Parathyroid adenoma (tissue), 2 donors: Measurements from ENCODE around the gene ELAC1.
"Not testable (repeated sequence)": the region's sequence is repeated elsewhere in the genome, so short reads cannot be mapped to it uniquely, and the experiment has no call there.

Source experiments
- H2AFZ ChIP-seq: fragments of 300-600 bp; sonication (generic); one replicate; pipeline ENCODE4 v1.7.0; 2017; ENCODE audit warnings: antibody characterized with exemption, mild to moderate bottlenecking
- H3K27ac ChIP-seq: fragments of 300-600 bp; sonication (generic); one replicate; pipeline ENCODE4 v1.7.0; 2017
- H3K27me3 ChIP-seq: fragments of 300-600 bp; sonication (generic); one replicate; pipeline ENCODE4 v1.7.0; 2017; ENCODE audit warnings: low read length; ENCODE audit not compliant: control insufficient read depth, insufficient read depth
- H3K36me3 ChIP-seq: fragments of 300-600 bp; sonication (generic); one replicate; pipeline ENCODE4 v1.7.0; 2017; ENCODE audit warnings: low read length; ENCODE audit not compliant: control insufficient read depth, insufficient read depth
- H3K4me1 ChIP-seq: fragments of 300-600 bp; sonication (generic); one replicate; pipeline ENCODE4 v1.7.0; 2017; ENCODE audit warnings: control low read depth
- H3K4me2 ChIP-seq: fragments of 300-600 bp; sonication (generic); one replicate; pipeline ENCODE4 v1.7.0; 2017; ENCODE audit warnings: low read length
- H3K4me3 ChIP-seq: fragments of 300-600 bp; sonication (generic); one replicate; pipeline ENCODE4 v1.7.0; 2017; ENCODE audit warnings: low read depth, low read length
- H3K79me2 ChIP-seq: fragments of 300-600 bp; sonication (generic); one replicate; pipeline ENCODE4 v1.7.0; 2017; ENCODE audit warnings: control low read depth
- H3K9ac ChIP-seq: fragments of 300-600 bp; sonication (generic); one replicate; pipeline ENCODE4 v1.7.0; 2017; ENCODE audit warnings: mild to moderate bottlenecking
- H3K9me3 ChIP-seq: fragments of 300-600 bp; sonication (generic); one replicate; pipeline ENCODE4 v1.7.0; 2017; ENCODE audit warnings: low read length; ENCODE audit not compliant: control insufficient read depth
- TF ChIP-seq, protein P1 (sequence below): fragments of 300-600 bp; sonication (generic); IDR thresholded peaks from one replicate; pipeline ENCODE4 v1.7.0; 2017; ENCODE audit warnings: antibody characterized with exemption, mild to moderate bottlenecking
- donor health status: primary hyperparathyroidism.

The ELAC1 gene

DNA sequence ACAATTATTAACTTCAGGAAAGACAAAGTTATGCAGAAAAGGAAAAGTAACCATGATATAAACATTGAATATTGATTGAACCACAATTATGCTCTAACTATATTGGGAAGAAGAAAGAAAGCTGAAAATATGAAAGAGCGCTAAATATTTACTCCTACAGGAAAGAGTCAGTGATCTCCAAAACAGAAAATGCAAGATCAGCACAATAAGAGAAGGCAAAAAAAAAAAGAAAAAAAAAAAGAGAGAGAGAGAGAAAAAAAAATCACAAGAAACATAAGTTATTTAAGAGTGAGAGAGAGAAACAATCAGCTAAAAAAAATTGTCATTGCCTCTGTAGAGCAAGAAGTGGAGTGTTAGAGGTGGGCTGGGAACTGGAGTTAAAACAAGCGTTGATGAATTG, 28.9 kb upstream of the ELAC1 start:
- H3K4me2 ChIP-seq, result no peak overlapping the region
- H3K36me3 ChIP-seq, result no peaks in the 10 kb centered on the region
- no peak overlapping the region for H3K9ac ChIP-seq
- no peaks in the 10 kb centered on the region for H3K4me1 ChIP-seq
- H3K4me3 ChIP-seq, result no peak overlapping the region
- no peaks in the 10 kb centered on the region for H3K79me2 ChIP-seq
- H3K9me3 ChIP-seq, result no peaks in the 10 kb centered on the region
- H3K27ac ChIP-seq, result no peak overlapping the region
- H2AFZ ChIP-seq, result no peak overlapping the region
- TF ChIP-seq, protein P1, sequence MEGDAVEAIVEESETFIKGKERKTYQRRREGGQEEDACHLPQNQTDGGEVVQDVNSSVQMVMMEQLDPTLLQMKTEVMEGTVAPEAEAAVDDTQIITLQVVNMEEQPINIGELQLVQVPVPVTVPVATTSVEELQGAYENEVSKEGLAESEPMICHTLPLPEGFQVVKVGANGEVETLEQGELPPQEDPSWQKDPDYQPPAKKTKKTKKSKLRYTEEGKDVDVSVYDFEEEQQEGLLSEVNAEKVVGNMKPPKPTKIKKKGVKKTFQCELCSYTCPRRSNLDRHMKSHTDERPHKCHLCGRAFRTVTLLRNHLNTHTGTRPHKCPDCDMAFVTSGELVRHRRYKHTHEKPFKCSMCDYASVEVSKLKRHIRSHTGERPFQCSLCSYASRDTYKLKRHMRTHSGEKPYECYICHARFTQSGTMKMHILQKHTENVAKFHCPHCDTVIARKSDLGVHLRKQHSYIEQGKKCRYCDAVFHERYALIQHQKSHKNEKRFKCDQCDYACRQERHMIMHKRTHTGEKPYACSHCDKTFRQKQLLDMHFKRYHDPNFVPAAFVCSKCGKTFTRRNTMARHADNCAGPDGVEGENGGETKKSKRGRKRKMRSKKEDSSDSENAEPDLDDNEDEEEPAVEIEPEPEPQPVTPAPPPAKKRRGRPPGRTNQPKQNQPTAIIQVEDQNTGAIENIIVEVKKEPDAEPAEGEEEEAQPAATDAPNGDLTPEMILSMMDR, result no peak
- H3K27me3 ChIP-seq, result no peaks in the 10 kb centered on the region

DNA sequence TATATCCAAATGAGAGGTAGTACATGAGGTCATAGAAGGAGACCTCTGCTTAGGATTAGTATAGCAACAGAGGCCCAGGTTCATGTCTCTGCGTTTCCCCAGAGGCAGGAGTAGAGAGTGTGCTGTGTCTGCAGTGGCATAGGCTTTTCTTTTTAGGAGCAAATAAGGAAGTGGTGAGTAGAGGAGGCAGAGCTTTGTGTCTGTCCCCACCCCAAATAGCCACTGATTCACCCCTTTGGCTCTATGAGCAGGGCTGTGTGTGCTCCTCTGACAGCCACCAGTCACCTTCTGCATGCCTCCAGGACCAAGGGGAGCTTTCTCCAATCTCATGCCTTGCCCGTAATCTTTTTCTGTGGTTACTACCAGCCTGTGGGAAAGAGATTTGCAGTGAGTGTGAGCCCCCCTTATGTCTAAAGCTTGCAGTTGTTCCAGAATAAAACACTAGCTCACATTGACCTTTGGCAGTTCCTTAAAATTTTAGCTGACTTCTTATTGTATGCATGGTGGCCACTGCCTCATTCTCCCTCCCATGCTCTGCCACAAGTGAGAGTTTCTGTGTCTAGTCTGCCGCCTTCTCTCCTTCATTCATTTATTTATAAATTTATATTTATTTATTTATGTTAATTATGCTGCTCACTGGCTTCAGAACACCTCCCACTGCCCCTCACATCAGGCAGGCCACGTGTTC, 23.5 kb upstream of the ELAC1 start:
- no peaks in the 10 kb centered on the region for H3K36me3 ChIP-seq
- H3K27me3 ChIP-seq, result no peaks in the 10 kb centered on the region
- H3K9me3 ChIP-seq, result no peaks in the 10 kb centered on the region
- no peak overlapping the region for H2AFZ ChIP-seq
- no peaks in the 10 kb centered on the region for H3K79me2 ChIP-seq
- no peak overlapping the region for H3K27ac ChIP-seq
- no peak overlapping the region for H3K9ac ChIP-seq
- H3K4me2 ChIP-seq, result no peak overlapping the region
- no peak overlapping the region for H3K4me3 ChIP-seq
- TF ChIP-seq, protein P1, result no peak
- no peaks in the 10 kb centered on the region for H3K4me1 ChIP-seq

DNA sequence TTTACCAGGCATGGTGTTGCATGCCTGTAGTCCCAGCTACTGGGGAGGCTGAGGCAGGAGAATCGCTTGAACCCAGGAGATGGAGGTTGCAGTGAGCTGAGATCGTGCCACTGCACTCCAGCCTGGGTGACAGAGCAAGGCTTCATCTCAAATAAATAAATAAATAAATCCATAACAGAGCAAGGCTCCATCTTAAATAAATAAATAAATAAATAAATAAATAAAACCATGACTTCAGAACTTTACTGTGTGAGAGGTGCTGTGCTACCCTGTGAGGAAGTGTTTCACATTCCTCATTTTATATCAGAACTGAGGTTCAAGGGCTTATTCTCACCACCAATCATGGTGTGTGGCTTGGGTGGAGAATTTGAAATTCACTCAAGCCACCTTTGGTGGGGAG, 21.9 kb upstream of the ELAC1 start:
- H3K4me3 ChIP-seq, H3K27ac ChIP-seq, H3K9ac ChIP-seq, H3K9me3 ChIP-seq, H3K4me1 ChIP-seq, H3K27me3 ChIP-seq, H3K36me3 ChIP-seq, H2AFZ ChIP-seq, H3K79me2 ChIP-seq, H3K4me2 ChIP-seq: not testable (repeated sequence)

DNA sequence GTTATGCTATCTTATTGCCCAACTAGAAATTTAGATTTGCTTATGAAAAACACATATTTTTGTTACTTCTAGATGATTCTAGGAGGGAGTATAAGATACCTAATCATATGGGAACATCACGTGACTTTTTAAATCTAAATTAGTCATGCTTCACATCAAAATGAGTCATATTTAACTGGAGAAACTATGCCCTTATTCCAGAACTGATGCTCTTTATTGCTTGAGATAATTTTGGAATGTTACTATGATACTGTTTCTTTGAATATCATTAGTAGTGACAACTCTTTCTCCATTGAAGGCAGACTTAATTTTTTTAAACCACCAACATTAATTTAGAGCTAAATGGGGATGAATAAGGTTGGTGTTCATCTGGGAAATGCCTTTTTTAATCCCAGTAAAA, 19.9 kb upstream of the ELAC1 start:
- no peak overlapping the region for H3K9ac ChIP-seq
- H3K79me2 ChIP-seq, result no peaks in the 10 kb centered on the region
- no peak overlapping the region for H2AFZ ChIP-seq
- TF ChIP-seq, protein P1, result no peak
- no peak overlapping the region for H3K27ac ChIP-seq
- no peaks in the 10 kb centered on the region for H3K36me3 ChIP-seq
- H3K27me3 ChIP-seq, result no peaks in the 10 kb centered on the region
- H3K4me3 ChIP-seq, result no peak overlapping the region
- H3K9me3 ChIP-seq, result no peaks in the 10 kb centered on the region
- no peaks in the 10 kb centered on the region for H3K4me1 ChIP-seq
- H3K4me2 ChIP-seq, result no peak overlapping the region

DNA sequence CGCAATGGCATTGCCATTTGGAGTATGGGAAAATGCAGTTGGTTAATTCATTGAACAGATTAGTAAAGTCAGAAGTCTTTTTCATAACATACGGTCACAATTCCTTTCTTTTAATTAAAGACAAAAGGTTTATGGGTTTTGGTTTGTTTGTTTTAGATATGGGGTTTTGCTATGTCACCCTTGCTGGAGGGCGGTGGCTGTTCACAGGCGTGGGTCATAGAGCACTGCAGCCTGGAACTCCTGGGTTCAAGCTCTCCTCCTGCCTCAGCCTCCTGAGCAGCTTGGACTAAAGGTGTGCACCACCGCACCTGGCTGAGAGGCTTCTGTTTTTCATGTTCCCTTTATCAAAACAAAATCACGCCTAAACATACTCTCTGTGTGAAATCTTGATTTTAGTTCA, 18.7 kb upstream of the ELAC1 start:
- H3K4me3 ChIP-seq, result no peak overlapping the region
- H2AFZ ChIP-seq, result no peak overlapping the region
- no peak overlapping the region for H3K27ac ChIP-seq
- no peaks in the 10 kb centered on the region for H3K27me3 ChIP-seq
- no peak overlapping the region for H3K9ac ChIP-seq
- no peaks in the 10 kb centered on the region for H3K9me3 ChIP-seq
- H3K36me3 ChIP-seq, result no peaks in the 10 kb centered on the region
- no peak overlapping the region for H3K4me2 ChIP-seq
- TF ChIP-seq, protein P1, result no peak
- no peaks in the 10 kb centered on the region for H3K4me1 ChIP-seq
- no peaks in the 10 kb centered on the region for H3K79me2 ChIP-seq
